ENCODE results near the gene PDE4B.
A peak's percentile ranks its signal among the peaks of the same experiment; 100 is the strongest.

The PDE4B gene

GRCh38 chr1:66323958-66324625, 531.4 kb downstream of the PDE4B start:
- no peak for DNase-seq

GRCh38 chr1:66325594-66326380, 533.1 kb downstream of the PDE4B start:
- no peak for DNase-seq

DNA sequence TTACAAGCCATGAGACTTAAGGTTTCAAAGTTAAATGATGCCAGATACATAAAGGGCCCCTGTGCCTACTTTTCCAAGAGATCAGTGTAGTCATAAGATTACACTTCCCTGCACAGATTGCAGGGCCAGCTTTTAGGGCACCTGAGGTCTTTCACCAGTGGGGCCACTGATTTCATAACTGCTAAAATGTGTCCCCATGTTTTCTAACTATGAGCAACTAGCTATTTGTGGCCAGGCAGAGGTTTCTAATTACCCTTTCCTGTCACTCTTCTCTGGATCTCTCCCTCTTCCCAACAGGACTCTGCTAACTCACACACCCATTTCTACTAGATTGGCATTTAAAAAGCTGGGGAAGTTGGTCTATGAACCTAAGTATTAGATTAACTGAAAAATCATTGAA, 534.2 kb downstream of the PDE4B start:
- no peak for DNase-seq

- no peak for DNase-seq
Observed at GRCh38 chr1:66327588-66327987, 534.9 kb downstream of the PDE4B start.

DNA sequence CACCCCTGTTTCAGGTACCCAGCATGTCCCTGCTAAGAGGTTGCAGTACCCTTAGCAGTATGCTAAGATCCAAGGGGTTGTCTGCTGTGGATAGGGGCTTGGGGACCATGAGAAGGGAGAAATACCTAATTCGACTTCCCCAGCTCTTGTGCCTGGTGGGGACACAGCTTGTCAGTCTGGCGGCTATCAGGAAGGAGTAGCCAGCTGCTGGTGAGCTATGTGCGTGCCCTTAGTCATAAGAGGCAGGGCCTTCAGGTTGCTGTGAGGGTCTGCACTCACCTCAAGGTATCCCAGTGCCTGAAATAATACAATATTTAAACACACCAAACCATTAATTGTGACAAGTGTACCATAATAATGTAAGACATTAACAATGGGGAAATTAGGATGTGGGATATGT, 536.2 kb downstream of the PDE4B start:
- no peak for DNase-seq

DNA sequence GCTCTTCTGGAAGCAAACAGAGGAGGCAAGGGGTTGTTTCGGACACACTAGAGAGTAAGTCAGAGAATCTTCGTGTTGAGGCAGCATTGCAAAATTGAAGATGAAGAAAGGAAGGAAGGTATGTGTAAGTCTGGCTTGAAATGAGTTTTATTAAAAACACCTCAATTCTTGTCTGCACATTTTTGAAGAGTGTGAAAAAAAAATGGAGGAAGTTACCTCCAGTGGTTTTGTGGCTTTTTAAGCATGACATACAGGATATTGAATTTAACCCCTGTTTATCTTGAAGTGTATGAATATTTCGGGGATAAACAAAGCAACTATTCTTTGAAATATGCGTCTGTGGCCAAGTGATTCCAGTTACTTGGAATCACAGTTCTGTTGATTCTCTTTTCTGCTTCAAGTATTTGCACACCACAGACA, 538.0 kb downstream of the PDE4B start:
- DNase-seq: peak; percentile 62

GRCh38 chr1:66331658-66332547, 539.2 kb downstream of the PDE4B start:
- peak; percentile 84 for DNase-seq

DNA sequence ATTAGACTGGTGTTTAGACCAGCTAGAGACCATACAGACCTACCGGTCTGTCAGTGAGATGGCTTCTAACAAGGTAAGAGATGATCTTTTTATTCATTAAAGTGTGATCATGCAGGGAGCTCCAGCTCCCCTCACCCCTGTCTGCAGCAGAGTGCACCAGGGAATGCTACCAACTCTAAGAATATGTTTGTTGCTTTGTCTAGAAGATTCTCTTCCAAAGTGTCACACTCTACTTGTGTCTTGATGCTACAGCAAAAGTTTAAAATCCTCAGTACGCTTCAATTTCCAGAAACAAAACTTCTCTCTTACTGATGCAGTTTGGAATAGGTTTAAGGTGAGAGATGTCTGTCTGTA, 539.8 kb downstream of the PDE4B start:
- no peak for DNase-seq

DNA sequence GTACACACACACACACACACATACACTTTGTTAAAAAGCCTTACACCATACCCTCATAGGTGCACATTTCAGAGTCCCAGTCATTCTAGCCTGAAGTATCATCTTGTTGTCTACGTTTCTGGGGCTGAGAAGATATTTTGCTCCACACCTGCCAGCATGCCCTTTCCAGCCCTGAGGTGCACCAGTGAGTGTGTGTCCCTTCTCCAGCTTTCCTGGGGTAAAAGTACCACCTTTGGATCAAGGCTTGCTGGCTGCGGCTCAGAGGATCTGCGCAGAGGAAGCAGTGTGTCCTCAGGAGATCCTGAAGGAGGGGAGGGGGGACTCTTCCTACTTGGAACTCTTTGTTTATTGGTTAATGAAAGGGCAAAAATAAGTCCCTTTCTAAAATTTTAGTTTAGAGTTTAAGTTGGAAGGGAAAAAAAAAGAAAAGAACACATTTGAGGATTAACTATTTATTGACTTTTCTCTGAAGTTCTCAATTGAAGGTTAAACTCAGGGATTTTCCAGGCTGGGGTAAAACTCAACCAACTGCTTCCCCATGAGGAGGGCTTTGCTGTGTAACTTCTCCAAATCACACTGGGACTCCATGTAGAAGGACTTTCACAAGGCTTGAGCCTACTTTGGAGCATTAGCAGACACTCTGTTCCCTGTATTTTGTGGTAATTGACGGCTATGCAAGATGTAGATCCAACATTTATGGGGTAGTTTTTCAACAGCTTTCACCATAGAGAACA, 540.9 kb downstream of the PDE4B start:
- DNase-seq: no peak

GRCh38 chr1:66334318-66334717, 541.6 kb downstream of the PDE4B start:
- DNase-seq: no peak

DNA sequence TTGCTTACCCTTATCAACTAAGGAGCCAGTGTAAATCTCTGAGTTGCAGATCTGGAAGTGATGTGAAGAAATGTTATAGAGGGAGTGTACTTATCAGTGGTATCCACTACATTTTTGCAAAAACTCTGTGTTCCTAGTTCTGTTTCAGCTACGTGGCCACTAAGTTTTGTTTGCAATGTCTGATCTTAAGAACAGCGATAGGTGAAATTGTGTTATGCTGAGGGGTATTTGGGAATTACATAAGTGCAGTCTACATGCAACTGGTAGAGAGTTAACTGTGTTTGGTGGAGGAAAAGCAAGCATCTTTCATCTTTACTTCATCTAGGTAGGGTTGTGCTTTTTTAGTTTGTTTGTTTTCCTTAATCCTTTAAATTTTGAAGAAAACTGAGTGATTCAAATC, 542.4 kb downstream of the PDE4B start:
- no peak for DNase-seq

DNA sequence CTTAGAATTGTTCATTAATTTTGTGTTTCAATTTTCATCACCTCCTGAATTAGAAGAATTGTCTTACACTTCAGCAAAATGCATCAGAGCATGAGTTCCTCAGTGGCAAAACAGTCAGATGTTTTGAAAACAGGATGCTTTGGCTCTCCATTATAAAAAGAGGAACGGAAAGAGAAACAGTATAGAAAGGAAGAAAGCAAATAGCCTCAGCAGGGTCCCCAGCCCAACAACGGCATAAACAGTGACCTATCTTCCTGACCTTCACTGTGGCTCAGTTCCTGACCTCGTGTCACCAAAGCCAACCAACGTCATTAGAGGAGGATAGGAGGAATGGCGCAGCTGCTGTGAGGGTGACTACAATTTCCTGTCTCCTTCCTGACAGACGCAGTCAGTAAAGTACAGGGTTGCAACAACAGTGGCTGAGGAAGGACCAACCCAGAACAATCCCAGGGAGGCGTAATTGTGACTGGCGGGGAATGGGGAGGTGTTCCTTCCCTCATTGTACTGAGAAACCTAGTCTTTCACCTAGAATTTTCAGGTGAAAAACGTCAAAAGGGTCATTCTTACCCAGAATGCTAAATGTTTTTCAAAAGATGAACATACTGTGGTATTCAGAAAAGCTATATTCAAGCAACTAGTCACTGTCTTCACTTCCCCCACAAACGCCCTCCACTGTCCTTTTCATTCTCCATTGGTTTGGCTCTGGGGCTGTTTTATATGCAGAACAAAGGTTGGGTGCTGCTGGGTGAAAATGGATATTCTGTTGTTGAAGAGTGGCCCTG, 543.4 kb downstream of the PDE4B start:
- DNase-seq: no peak

GRCh38 chr1:66336641-66336990, 543.9 kb downstream of the PDE4B start:
- no peak for DNase-seq

DNA sequence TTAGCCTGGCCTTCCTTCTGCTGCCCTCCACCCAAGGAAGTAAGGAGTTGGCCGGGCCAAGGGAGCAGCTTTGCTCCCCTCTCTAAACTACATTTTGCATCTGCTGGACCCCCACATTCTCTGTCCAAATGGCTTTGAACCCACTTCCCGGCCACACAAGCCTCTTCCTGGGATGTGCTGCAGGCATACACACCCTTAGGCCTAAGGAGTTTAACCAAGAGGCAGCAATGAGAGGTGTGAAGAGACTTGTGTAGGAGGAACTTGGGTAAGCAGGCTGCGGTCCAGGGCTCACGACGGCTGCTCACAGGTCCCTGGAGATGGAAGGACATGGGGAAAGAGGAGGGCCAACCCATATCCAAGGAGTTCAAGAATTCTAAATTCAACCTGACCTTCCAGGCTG, 544.6 kb downstream of the PDE4B start:
- DNase-seq: no peak

- no peak for DNase-seq
Observed at GRCh38 chr1:66339944-66340343, 547.2 kb downstream of the PDE4B start.

DNA sequence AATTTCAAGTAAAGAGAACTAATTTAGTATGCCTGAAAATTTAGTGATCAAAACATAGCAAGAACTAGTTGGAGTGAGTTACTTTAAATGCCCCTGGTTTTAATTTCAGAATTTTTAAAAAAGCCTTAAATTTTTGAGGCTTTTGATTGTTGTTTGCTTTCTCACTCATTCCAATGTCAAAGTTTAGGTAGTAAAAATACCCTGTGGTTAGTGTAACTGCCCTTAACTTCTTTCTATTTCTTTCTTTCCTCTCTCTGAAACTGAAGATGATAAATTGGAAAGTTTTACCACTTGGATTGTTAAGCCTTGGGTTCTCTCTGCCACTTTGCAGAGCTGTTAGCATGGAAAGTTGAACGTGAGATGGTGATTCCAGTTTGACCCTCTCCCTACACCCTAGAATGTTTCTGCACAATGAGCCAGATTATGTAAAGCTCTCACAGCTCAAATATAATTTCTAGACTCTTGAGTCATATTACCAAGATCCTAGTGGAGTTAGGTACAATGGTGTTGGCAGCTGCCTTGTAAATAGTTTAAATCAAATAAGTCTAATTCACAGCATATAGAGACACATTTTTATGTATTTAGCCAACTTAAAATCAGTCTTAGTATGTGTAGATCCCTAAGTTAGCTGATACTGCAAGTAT, 548.9 kb downstream of the PDE4B start:
- DNase-seq: no peak

DNA sequence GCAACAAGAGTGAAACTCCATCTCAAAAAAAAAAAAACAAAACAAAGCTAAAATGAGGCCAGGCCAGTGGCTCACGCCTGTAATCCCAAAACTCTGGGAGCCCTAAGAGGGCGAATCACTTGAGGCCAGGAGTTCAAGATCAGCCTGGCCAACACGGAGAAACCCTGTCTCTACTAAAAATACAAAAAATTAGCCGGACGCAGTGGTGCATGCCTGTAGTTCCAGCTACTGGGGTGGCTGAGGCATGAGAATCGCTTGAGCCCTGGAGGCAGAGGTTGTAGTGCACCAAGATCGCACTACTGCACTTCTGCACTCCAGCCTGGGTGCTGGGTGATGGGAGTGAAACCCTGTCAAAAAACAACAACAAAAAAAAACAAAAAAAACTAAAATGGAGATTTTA, 550.0 kb downstream of the PDE4B start:
- no peak for DNase-seq

DNA sequence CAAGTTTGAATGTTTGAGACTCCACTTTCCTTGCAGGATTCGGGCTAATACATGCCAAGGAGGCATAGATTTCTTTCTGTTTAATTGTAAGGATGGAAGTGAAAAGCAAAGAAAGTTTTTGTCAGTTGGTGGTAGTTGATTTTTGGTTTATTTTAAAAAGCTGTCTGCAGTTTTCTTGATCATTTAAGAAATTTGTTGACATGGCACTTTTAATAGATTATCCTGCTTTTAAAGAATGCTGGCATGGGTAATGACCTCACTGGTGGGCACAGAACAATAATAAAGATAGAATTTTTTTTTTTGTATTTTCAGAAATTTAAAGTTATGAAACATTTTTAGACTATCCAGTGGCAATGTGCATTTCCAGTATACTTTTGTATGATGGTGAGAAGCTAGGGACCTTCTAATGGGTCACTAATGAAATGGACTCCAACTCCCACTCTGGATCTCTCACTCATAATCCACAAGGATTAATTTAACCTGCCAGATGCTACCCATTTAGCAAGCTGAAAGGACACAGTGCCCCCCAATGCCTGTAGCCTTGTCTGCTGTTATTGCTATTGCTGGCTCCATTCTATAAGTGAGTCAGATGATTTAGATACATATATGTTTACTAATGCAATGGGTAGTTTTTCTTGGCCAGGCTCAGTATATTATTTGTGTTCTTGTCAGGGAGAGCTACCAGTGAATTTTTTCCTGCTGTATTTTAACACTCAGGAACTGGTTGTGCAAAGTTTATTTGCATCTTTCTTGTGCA, 551.1 kb downstream of the PDE4B start:
- DNase-seq: no peak

GRCh38 chr1:66346057-66346795, 553.5 kb downstream of the PDE4B start:
- no peak for DNase-seq

DNA sequence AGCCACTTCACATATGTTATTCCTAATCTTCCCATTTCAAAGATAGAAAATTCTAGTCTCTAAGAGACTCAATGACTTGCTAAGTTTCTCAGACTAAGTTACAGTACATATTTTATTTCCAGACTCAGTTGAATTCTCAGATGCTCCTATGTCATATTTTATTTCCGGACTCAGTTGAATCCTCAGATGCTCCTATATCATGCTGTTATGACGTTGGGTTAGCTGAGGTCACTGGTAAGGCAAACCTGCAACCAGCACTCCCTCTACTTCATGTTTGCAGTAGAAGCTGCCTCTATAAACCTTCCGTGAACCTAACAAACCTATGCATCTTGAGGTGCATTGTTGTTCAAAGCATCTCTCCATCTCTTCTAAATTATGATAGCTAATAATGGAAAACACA, 554.2 kb downstream of the PDE4B start:
- DNase-seq: no peak
